DMS 273 (cell line): Measurements from ENCODE around the gene COL4A1.

Experiments
- DNase-seq: peaks from one replicate; lab custom pipeline; 2025; ENCODE audit not compliant: unreplicated experiment; lab: John Stamatoyannopoulos, UW

The COL4A1 gene

GRCh38 chr13:110239280-110240125 lies 67.5 kb downstream of the COL4A1 start:
- DNase-seq: no peak

DNA sequence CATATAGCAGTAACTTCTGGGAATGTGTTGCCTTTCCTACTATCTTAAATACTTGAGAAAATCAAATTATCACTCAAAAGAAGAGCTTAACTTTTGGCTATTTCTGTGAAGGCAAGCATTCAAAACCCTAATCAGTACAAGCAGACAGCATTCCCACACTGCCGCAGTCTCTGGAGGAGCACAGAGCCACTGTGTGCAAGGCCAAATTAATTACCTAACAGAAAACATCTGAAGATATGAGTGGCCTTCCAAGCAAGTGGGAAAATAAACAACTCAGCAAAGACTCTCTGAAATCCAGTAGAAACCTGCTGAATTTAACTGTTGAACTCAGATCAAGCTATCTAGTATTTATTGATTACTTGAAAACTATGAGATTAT lies 68.2 kb downstream of the COL4A1 start:
- no peak for DNase-seq

DNA sequence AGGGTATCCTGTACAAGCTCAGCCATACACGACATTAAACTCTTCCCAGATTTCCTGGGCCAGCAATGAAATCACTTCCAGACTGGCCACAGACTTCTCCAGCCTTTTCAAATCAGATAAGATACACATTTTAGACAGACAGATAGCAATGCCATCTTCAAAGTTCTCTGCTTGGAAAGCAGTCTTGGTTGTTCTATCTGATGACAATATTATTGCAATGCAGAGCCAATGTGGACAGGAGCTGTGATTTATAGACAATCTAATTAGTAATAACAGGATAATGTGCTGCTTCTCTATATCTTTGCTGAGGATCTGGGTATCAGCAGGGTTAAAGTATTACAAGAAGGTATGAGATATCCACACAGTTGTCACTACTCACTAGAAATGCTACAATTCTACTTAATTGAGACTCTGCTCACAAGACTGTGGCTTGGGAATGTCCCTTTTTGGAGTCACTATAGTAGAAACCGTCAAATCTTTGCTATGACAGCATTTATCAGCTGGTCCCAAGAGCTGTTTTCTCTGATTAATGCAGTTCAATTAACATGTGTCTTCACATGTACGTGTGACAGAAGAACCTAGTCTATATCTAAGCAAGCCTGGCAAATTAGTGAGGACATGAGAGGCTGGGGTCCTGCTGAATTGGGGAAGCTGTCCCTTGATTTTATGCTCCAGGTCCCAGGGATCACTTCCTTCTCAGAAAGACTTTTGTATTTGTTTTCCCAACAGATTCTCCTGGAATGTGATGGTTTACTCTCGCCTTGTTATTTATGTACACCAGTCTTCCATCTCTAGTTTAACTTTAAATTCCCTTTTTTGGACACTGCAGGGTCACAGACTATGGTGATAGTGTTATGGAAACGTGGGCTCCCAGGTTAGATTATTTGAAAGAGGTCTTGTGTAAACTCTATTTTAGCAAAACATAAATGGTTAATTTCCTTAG lies 68.8 kb downstream of the COL4A1 start:
- no peak for DNase-seq

DNA sequence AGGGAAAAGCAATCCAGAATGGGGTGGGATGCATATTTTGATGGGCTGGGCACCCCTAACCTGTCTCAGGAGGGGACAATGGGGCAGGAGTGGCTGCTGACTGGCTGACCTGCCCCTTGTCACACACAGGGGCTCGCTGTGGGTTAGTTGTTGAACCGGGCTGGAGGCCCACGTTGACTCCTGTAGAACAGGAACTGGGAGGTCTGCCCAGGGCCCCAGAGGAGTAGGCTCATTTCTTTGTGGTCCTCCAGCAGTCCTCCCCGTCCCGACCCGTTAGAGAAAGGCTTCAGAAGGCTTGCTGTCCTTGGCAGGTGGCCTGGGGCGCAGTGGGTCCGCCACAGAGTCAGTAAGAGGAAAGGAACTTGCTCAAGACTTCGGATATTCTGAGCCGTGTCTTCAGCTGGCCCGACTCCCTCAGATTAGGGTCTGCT lies 70.1 kb downstream of the COL4A1 start:
- no peak for DNase-seq

DNA sequence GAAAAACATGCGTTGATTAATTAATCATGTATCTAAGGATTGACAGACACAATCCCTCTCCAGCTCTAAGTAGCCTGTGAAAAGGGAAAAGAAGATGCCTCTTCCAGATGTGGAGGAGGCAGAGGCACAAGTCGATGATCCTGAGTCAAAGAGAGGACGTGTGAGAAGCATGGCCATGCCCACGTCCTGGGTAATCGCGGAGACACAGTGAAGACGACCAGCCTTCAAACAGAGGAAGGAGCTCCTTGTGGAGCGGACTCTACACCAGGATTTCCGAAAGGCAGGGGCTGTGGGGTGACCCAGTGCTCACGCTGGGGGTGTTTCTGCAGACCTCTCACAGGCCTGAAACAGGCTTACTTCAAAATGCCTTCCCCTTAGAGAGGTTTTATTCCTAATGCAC lies 70.5 kb downstream of the COL4A1 start:
- DNase-seq: no peak

- DNase-seq: no peak
These were observed 72.4 kb downstream of the COL4A1 start for GRCh38 chr13:110234532-110234931.

- DNase-seq: no peak
These were observed 73.0 kb downstream of the COL4A1 start for GRCh38 chr13:110233951-110234280.

DNA sequence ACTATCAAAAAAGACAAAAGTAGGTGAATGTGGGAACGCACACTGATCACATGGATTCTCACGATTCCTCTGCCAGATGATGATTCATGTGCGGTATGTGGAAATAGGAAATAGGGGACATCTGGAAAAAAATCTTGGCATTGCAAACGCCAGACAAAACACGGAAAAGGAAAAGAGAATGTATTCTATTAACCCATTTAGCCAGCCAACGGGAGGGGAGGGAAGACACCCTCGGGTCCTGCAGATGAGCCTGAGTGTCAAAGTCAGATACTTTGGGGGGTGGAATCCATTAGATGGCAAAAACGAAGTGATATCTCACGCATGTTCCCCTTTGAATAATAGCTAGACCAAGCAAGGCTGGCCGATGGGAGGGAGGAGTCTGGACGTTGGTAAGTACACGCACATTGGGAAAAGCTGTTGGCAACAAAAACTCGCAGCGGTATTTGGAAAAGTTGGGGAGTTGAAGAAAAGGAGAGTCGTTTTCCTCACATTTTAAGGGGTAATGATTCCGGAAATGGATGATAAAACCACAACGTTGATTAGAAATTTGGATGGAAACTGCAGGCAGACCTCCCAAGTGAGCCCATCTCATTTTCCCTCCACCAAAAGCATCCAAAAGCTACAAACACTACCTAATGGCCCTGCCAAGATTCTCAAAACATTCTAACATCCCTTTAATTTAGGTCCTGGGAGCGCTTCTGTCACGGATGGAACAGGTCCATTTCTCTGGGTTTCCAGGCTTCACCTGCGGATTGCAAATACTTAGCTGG lies 73.6 kb downstream of the COL4A1 start:
- DNase-seq: no peak

GRCh38 chr13:110232756-110233155 lies 74.2 kb downstream of the COL4A1 start:
- no peak for DNase-seq

- DNase-seq: no peak
These were observed 74.8 kb downstream of the COL4A1 start for GRCh38 chr13:110232142-110232541.

DNA sequence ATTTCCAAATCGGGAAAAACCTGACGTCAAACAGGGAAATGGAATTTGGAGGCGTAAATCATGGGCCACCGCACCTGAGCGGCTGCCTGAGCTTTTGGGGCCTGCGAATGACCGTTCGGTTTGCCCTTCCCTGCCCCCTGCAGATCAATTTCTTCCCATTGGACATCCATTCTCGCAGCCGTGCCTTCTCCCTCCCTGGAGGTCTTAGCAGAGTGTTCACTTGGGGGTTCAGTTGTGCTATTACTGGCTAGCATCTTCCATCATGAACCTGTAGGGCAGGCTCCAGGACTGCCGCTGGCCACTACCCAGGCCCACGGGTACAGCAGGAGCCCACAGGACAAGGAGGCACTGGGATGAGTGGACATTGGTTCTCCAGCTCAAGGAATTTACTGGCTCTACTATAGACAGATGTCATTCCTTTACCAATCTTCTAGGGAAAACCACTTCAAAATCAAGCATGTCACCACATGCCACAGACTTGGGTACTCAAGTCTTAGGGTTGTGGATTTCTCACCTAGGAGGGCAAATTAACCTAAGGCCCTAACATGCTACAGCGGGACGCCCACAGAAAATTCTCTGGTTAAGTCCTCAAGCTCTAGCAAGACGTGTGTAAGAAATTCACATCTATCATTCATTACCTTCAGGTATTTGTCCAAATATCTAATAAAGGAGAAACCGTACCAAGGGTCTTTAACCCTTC lies 75.5 kb downstream of the COL4A1 start:
- no peak for DNase-seq

- DNase-seq: no peak
These were observed 76.2 kb downstream of the COL4A1 start for GRCh38 chr13:110230661-110231347.

DNA sequence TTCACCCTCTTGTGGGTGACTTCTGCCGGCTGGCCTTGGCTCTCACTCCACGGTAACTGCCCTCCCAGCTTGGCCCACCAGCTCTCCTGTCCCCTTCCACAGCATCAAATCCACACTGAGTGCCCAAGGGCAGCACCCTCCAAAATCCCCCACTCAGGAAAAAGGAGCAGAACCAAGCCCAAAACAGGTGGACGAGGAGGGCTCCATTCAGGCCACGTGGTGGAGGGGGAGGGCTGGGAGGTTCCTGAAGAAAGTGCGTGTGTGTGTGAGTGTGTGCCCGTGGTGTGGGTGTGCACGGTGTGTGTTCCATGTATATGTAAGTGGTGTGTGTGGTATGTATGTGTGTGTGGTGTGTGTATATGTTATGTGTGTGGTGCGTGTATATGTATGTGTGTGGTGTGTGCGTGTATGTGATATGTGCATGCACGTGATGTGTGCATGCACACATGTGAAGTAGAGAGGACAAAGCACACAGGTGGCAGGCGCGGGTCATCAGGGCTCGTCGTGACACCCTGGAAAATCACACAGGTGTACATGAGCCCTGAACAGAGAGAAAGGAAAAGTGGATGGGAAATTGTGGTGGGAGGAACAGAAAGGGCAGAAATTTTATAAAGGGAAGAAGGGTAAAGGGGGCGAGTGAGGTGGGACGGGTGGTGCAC lies 76.9 kb downstream of the COL4A1 start:
- DNase-seq: no peak

GRCh38 chr13:110228936-110229904 lies 77.7 kb downstream of the COL4A1 start:
- no peak for DNase-seq

- no peak for DNase-seq
These were observed 78.9 kb downstream of the COL4A1 start for GRCh38 chr13:110227864-110228643.

DNA sequence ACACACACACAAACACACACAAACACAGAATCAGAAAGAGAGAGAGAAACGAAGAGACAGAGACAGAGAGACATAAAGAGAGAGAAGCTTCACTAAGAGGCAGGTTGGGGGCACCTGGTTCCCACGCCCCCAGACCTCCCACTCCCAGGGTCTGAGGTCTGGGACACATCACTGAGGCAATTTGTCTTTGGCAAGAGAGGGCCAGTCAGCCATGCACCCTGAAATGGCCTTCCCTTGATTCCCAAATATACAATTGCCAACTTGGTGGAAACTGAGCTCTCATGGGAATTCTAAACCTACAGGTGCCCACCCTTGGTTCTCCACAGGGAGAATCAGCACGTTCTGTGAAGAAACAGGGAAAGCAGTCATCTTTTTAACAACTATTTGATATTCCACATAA lies 79.5 kb downstream of the COL4A1 start:
- DNase-seq: no peak
